Duodenal mucosa (tissue), 2 donors: ENCODE results near the gene TMEM37.

Experiments used
- H3K27ac ChIP-seq: one replicate; pipeline ENCODE4 v1.7.0; 2013; ENCODE audit warnings: low read depth, low read length
- H3K27me3 ChIP-seq, 2 donors: one replicate each; pipeline ENCODE4 v1.7.0; 2013; ENCODE audit warnings: low read length in 2 of 2, control low read depth in 1 of 2; ENCODE audit not compliant: insufficient read depth in 2 of 2, control insufficient read depth in 1 of 2
- H3K36me3 ChIP-seq, 2 donors: one replicate each; pipeline ENCODE4 v1.7.0; 2013; ENCODE audit warnings: low read length in 2 of 2, control low read depth in 1 of 2; ENCODE audit not compliant: insufficient read depth in 2 of 2, control insufficient read depth in 1 of 2
- H3K4me1 ChIP-seq, 2 donors: one replicate each; pipeline ENCODE4 v1.7.0; 2013; ENCODE audit warnings: low read length in 2 of 2, control low read depth in 1 of 2; ENCODE audit not compliant: insufficient read depth in 2 of 2, control insufficient read depth in 1 of 2
- H3K4me3 ChIP-seq, 2 donors: one replicate each; pipeline ENCODE4 v1.7.0; 2013; ENCODE audit warnings: low read length in 2 of 2, low read depth in 1 of 2
- H3K9ac ChIP-seq, 2 donors: one replicate each; pipeline ENCODE4 v1.7.0; 2013; ENCODE audit warnings: low read length in 2 of 2, low read depth in 1 of 2
- H3K9me3 ChIP-seq, 2 donors: one replicate each; pipeline ENCODE4 v1.7.0; 2013; ENCODE audit warnings: low read length in 2 of 2, control low read depth in 1 of 2; ENCODE audit not compliant: control insufficient read depth in 1 of 2

TMEM37 gene

DNA sequence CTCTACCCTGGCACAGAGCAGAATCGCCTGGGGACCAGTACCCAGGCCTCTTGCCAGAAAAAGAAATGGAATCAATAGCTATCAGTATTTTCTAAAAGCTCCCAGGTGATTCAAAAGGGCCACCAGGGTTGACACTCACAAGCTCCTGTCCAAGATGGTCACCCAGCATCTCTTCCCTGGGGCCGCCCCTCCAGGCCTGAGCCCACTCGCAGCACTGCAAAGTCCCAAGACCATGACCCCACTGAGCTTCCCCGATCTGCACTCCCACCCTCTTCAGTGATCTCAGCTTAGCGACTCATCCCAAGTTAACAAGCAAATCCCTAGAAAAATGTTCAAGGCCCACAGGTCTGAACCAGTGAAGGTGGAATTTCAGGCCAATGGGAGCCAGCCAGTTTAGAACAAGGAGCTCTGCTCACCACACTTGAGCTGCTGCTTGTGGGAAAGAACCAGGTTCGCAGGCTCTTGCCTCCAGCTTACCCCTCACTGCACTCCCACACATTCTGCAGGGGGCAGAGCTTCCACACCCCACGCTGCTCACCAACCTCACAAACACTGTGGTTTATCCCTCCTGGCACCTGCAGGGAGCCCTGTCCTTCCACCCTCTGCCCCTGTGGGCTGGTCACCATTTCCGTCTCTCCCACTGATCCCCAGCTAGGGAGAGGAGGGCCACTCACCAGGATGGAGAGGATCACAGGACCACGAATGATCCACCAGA lies 19.8 kb downstream of the TMEM37 start:
- no peak overlapping the region for H3K27ac ChIP-seq
- no peaks in the 10 kb centered on the region for H3K27me3 ChIP-seq
- H3K36me3 ChIP-seq, result peaks cover 0 to 14% of the 10 kb centered on the region in 2 donors
- H3K4me3 ChIP-seq, result no peak overlapping the region
- H3K9ac ChIP-seq, result no peak overlapping the region
- no peaks in the 10 kb centered on the region for H3K9me3 ChIP-seq
- no peaks in the 10 kb centered on the region for H3K4me1 ChIP-seq

DNA sequence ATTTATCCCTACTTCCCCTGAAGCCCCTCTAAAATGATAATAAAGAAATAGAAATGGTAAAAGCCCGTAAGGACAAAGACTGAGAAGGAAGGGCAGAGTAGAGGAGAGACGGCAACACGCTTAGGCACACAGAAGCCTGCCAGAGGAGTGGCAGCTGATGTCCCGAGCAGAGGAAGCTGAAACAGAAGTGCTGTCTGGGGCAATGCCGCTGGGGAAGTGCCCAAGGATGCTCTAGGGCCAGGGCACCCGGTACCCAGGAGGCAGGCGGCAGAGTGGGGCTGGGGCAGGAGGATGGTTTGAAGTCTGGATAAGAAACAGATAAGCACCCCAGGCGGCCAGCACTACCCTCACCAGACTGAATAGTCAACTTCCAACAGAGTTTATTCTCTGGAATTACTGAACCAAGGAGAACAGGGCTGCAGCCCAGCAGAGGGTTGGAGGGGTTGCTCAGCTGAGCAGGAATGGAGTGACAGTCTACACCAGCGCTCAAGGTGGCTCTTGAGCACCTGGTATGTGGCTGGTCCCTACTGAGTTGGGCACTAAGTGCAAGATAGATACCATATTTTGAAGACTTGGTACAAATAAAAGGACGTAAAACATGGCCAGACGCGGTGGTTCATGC lies 22.4 kb downstream of the TMEM37 start:
- Histone ChIP-seq H3K9me3 (no peaks in the 10 kb centered on the region), H3K4me1 (no peaks in the 10 kb centered on the region), H3K9ac (no peak overlapping the region), H3K27ac (no peak overlapping the region), H3K27me3 (no peaks in the 10 kb centered on the region), H3K36me3 (peaks cover 0 to 14% of the 10 kb centered on the region in 2 donors), H3K4me3 (no peak overlapping the region)

DNA sequence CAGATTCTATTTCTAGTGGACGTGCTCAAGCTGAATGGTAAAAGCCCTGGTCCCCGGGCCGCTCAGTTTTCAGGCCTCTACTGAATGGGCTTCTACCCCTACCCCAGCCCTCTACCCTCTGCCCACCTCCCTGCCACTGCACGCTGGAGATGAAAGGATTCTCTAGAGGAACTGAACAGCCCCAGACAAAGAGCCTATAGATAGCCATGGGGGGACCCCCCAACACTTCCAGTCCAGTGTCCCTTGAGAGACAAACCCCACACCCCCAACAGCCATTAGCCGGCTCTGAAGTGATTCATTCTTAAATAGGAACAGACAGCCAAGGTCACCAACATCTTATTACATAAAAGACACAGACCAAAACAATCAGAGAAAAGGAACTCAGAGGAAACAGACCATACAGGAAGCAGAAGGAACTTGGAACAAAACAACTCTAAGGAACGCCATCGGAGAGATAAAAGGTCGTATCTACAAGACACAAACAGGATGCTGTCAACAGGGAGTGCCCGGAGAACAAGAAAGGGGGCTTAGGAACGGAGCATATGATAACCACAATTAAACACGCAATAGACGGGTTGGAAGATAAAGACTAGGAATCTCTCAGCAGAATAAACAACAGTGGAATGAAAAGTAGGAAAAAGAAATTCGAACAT lies 23.5 kb downstream of the TMEM37 start:
- no peak overlapping the region for H3K9ac ChIP-seq
- H3K4me3 ChIP-seq, result no peak overlapping the region
- no peak overlapping the region for H3K27ac ChIP-seq
- peaks cover 0 to 14% of the 10 kb centered on the region in 2 donors for H3K36me3 ChIP-seq
- no peaks in the 10 kb centered on the region for H3K9me3 ChIP-seq
- no peaks in the 10 kb centered on the region for H3K27me3 ChIP-seq
- no peaks in the 10 kb centered on the region for H3K4me1 ChIP-seq

DNA sequence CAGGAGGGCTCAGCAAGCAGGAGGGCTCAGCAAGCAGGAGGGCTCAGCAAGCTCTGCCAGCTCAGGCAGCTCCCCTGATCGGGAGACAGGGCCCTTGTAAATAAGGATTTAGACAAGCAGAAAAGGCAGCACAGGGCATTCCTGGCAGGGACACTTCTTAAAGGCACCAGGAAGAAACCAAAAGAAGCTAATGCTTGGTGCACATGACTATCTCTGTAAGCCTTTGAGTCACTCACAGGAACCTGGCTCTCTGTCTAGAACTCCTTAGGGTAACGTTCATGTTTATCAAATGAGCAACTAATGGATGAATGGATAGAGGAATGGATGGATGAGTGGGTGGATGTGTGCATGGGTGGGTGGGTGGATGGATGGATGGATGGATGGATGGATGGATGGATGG lies 28.4 kb downstream of the TMEM37 start:
- H3K9ac ChIP-seq, result no peak overlapping the region
- H3K4me3 ChIP-seq, result no peak overlapping the region
- H3K27me3 ChIP-seq, result no peaks in the 10 kb centered on the region

DNA sequence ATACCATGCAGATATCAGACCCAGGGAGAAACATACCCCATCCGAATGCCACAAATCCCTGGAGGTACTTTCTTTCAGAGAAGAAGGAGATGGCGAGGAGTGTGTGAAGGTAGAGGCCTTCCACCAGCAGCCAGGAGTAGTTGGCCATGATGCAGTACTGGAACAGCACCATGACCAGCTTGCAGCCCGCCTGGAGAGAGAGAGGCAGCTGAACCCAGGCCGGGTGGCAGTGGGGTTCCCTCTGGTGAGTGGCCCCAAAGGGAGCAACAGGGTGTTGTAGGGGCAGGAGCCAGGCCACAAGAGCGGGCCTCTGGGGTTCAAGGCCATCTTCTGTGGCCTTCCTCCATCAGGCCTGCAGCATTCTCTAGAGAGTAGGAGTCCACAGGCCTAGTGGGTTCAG lies 30.2 kb downstream of the TMEM37 start:
- Histone ChIP-seq H3K9me3 (no peaks in the 10 kb centered on the region), H3K27ac (no peak overlapping the region), H3K4me3 (no peak overlapping the region), H3K4me1 (no peaks in the 10 kb centered on the region), H3K9ac (no peak overlapping the region), H3K27me3 (no peaks in the 10 kb centered on the region), H3K36me3 (peaks cover 3 to 4% of the 10 kb centered on the region in 2 donors)

More for the DNA sequence above, 28.4 kb downstream of the TMEM37 start:
- Histone ChIP-seq H3K4me1 (no peaks in the 10 kb centered on the region), H3K36me3 (peaks cover 0 to 3% of the 10 kb centered on the region in 2 donors), H3K9me3 (no peaks in the 10 kb centered on the region), H3K27ac (no peak overlapping the region)

DNA sequence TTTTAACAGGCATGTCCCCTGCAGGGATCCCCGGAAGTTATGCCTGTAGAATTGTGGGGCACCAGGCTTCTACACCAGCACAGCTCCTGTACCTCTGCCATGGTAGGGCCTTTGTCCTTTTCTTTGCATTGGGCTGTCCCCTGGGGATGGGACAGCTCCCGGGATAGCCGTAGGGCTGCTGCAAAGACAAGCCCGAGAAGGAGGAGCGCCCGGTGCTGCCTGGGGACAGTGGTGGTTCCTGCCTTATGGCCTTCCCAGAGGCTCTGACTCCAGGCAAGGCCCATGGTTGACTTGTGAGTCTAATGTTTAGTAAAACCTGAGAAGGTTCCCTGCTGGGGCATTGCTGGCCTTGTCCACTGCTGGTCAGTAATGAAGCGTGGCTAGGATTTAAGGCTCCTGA lies 30.9 kb downstream of the TMEM37 start:
- Histone ChIP-seq H3K4me1 (no peaks in the 10 kb centered on the region), H3K4me3 (no peak overlapping the region), H3K27ac (no peak overlapping the region), H3K9me3 (no peaks in the 10 kb centered on the region), H3K27me3 (no peaks in the 10 kb centered on the region), H3K9ac (no peak overlapping the region), H3K36me3 (peaks cover 3 to 4% of the 10 kb centered on the region in 2 donors)

DNA sequence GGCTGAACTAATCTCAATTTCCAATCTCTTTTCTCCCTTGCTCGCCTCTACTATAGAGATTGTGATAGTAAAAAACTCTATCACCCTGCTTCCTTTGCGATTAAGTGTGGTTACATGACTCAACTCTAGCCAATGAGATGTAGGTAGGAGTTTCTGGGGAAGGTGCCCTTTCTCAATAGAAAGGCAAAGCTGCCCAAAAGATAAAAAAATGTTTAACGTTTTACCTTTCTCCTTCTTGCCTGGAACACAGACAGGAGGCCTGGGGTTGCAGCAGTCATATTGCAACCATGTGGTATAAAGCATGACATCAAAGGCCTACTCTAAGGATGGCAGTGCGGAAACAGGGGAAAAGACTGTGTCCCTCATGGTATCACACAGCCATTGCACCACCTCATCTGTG lies 31.5 kb downstream of the TMEM37 start:
- no peak overlapping the region for H3K4me3 ChIP-seq
- H3K27ac ChIP-seq, result no peak overlapping the region
- H3K9me3 ChIP-seq, result no peaks in the 10 kb centered on the region
- H3K36me3 ChIP-seq, result peaks cover 3 to 4% of the 10 kb centered on the region in 2 donors
- no peaks in the 10 kb centered on the region for H3K4me1 ChIP-seq
- H3K9ac ChIP-seq, result no peak overlapping the region
- H3K27me3 ChIP-seq, result no peaks in the 10 kb centered on the region

DNA sequence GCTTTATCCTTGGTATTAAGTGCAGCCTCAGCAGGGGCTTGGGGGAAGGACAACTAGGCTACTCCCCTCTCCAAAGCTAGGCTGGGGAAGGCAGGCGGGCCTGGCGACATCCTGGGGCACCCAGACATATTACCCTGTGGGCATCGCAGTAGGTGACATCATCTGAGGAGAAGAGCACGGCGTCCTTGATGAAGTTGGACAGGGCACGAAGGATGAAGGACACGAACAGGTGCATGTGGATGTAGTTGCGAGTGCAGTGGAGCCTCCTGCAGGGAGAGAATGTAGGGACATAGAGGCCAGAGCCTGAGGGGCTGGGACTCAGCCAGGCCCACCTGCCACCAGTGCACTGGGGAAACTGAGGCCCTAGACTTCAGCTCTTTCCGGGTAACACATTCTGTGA lies 32.3 kb downstream of the TMEM37 start:
- Histone ChIP-seq H3K9me3 (no peaks in the 10 kb centered on the region), H3K27ac (no peak overlapping the region), H3K4me3 (no peak overlapping the region), H3K4me1 (no peaks in the 10 kb centered on the region), H3K27me3 (no peaks in the 10 kb centered on the region), H3K36me3 (peaks cover 4 to 8% of the 10 kb centered on the region in 2 donors), H3K9ac (no peak overlapping the region)

DNA sequence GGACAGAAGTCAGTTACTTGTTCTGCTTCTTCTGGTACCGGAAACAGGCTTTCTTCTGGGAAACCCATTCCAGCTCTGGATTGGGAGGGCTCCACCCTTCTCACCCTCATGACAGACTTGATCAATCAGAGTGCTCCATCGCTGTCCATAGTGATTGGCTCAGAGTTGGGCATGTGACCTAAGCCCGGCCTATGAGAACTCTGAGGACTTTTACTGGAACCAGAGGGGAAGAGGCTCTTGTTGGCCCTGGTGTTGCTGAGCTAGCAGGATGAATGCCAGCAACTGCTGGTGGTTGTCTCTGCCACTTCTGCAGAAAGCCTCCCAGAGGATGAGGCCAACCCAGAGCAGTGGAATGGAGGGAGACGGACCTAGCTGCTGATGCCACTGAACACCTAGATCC lies 33.3 kb downstream of the TMEM37 start:
- H3K9ac ChIP-seq, result no peak overlapping the region
- H3K27me3 ChIP-seq, result no peaks in the 10 kb centered on the region
- peaks cover 4 to 9% of the 10 kb centered on the region in 2 donors for H3K36me3 ChIP-seq
- no peak overlapping the region for H3K4me3 ChIP-seq
- no peak overlapping the region for H3K27ac ChIP-seq
- no peaks in the 10 kb centered on the region for H3K9me3 ChIP-seq
- no peaks in the 10 kb centered on the region for H3K4me1 ChIP-seq

DNA sequence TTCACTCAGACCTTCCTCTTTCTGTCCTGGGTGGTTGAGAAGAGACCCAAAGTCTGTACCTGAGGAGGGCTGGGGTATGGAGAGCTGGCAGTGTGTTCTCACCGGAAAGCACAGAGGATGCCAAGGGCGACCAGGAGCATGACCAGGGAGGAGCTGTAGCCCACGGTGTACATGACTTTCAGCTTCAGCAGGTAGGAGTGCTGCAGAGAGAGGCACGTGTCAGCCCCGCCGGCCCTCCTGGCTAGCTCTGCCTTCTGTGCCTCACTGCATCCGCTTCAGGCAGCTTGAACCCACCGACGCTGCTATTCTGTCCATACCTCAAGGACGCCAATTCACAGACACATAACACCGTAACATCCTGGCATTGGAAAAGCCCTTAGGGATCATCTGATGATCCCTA lies 34.0 kb downstream of the TMEM37 start:
- Histone ChIP-seq H3K9me3 (no peaks in the 10 kb centered on the region), H3K4me3 (no peak overlapping the region), H3K4me1 (no peaks in the 10 kb centered on the region), H3K27me3 (no peaks in the 10 kb centered on the region), H3K9ac (no peak overlapping the region), H3K36me3 (peaks cover 4 to 9% of the 10 kb centered on the region in 2 donors), H3K27ac (no peak overlapping the region)
